HepG2 (cell line): ENCODE measurements around the gene NUP133.

Experiments used
- E2F1 ChIP-seq: sonication (generic); formaldehyde crosslinking; IDR thresholded peaks from 2 replicates; pipeline ENCODE4 v1.5.0; 2020; ENCODE audit warnings: missing genetic modification reagents
- PBX3 ChIP-seq: sonication (generic); formaldehyde crosslinking; IDR thresholded peaks from 2 replicates; pipeline ENCODE4 v1.8.1; 2023; ENCODE audit warnings: missing genetic modification reagents, inconsistent platforms, borderline replicate concordance
- ZNF121 ChIP-seq: sonication (generic); formaldehyde crosslinking; IDR thresholded peaks from 2 replicates; pipeline ENCODE4 v1.5.0; 2020; ENCODE audit warnings: mild to moderate bottlenecking, missing genetic modification reagents

- TF ChIP-seq PBX3 (no peak), ZNF121 (CRISPR knock-in tag) (no peak), E2F1 (CRISPR knock-in tag) (no peak)
These were observed 76.6 kb downstream of the NUP133 start for GRCh38 chr1:229431284-229432115.
